HG03196 (cell line): Measurements from ENCODE around the gene ABCF1.

Experiments used
- ATAC-seq: cut with Tn5 transposase; IDR thresholded peaks from one replicate; pipeline ENCODE4 v1.9.1; 2021; ENCODE audit not compliant: unreplicated experiment

ABCF1 gene

GRCh38 chr6:30556906-30557682 lies 14.1 kb upstream of the ABCF1 start, which contains the start of gene PRR3:
Gene PRR3 (plus strand): TSS chr6:30557295. CDS start chr6:30557345, 50 bp downstream.
- peak; percentile 60 for ATAC-seq

- ATAC-seq = no peak
These were observed 13.6 kb upstream of the ABCF1 start for GRCh38 chr6:30557683-30557981.

- no peak for ATAC-seq
These were observed 10.3 kb upstream of the ABCF1 start for GRCh38 chr6:30560930-30561329.

GRCh38 chr6:30562470-30563425 lies 8.5 kb upstream of the ABCF1 start:
- no peak for ATAC-seq

- no peak for ATAC-seq
These were observed 7.1 kb upstream of the ABCF1 start for GRCh38 chr6:30564114-30564513.

- no peak for ATAC-seq
These were observed 5.5 kb upstream of the ABCF1 start for GRCh38 chr6:30565772-30566171.

GRCh38 chr6:30568245-30568644 lies 3.0 kb upstream of the ABCF1 start:
- ATAC-seq = no peak

GRCh38 chr6:30570263-30570662 lies 979 bp upstream of the ABCF1 start:
- ATAC-seq = no peak

- ATAC-seq = peak; percentile 20
These were observed 535 bp upstream of the ABCF1 start for GRCh38 chr6:30570740-30571074.

- no peak for ATAC-seq
These were observed 480 bp downstream of the ABCF1 start for GRCh38 chr6:30571762-30572082.

GRCh38 chr6:30572148-30572547 lies 906 bp downstream of the ABCF1 start:
- no peak for ATAC-seq

- no peak for ATAC-seq
These were observed 1.9 kb downstream of the ABCF1 start for GRCh38 chr6:30573113-30573512.

- no peak for ATAC-seq
These were observed 6.8 kb downstream of the ABCF1 start for GRCh38 chr6:30578051-30578450.

- ATAC-seq = no peak
These were observed 12.7 kb downstream of the ABCF1 start for GRCh38 chr6:30583921-30584320.

GRCh38 chr6:30589754-30590358 lies 18.6 kb downstream of the ABCF1 start:
- no peak for ATAC-seq

- no peak for ATAC-seq
These were observed 19.3 kb downstream of the ABCF1 start for GRCh38 chr6:30590509-30590908.

- ATAC-seq = no peak
These were observed 19.8 kb downstream of the ABCF1 start for GRCh38 chr6:30591008-30591407.

- ATAC-seq = no peak
These were observed 21.0 kb downstream of the ABCF1 start for GRCh38 chr6:30592287-30592686.

- peak; percentile 48 for ATAC-seq
These were observed 26.3 kb downstream of the ABCF1 start for GRCh38 chr6:30597315-30598144.

- no peak for ATAC-seq
These were observed 27.8 kb downstream of the ABCF1 start for GRCh38 chr6:30598912-30599624.
